Cortex of kidney (tissue), 1 donor: Measurements from ENCODE around the gene LEMD2.

ENCODE experiments used
- DNase-seq: peaks from one replicate; lab custom pipeline; 2025; lab: John Stamatoyannopoulos, UW

Gene LEMD2

GRCh38 chr6:33738153-33738552 lies 50.8 kb downstream of the LEMD2 start:
- no peak for DNase-seq

GRCh38 chr6:33737267-33738026 lies 51.5 kb downstream of the LEMD2 start:
- DNase-seq = no peak

GRCh38 chr6:33735216-33735615 lies 53.7 kb downstream of the LEMD2 start:
- DNase-seq = no peak

GRCh38 chr6:33733709-33734007 lies 55.3 kb downstream of the LEMD2 start:
- DNase-seq = no peak

- no peak for DNase-seq
Observed at GRCh38 chr6:33732817-33733708, 55.9 kb downstream of the LEMD2 start.

- DNase-seq = no peak
Observed at GRCh38 chr6:33732385-33732784, 56.5 kb downstream of the LEMD2 start.

- DNase-seq = no peak
Observed at GRCh38 chr6:33731751-33732282, 57.1 kb downstream of the LEMD2 start.

GRCh38 chr6:33731035-33731434 lies 57.9 kb downstream of the LEMD2 start:
- DNase-seq = no peak

- DNase-seq = no peak
Observed at GRCh38 chr6:33730611-33731010, 58.3 kb downstream of the LEMD2 start.

GRCh38 chr6:33729059-33729458 lies 59.9 kb downstream of the LEMD2 start:
- no peak for DNase-seq

- DNase-seq = no peak
Observed at GRCh38 chr6:33728438-33728837, 60.5 kb downstream of the LEMD2 start.

- no peak for DNase-seq
Observed at GRCh38 chr6:33727932-33728331, 61.0 kb downstream of the LEMD2 start.

GRCh38 chr6:33727126-33727525 lies 61.8 kb downstream of the LEMD2 start:
- no peak for DNase-seq

- DNase-seq = no peak
Observed at GRCh38 chr6:33726696-33727095, 62.2 kb downstream of the LEMD2 start.

- DNase-seq = no peak
Observed at GRCh38 chr6:33725891-33726673, 62.8 kb downstream of the LEMD2 start.

GRCh38 chr6:33725222-33725621 lies 63.7 kb downstream of the LEMD2 start:
- no peak for DNase-seq

- no peak for DNase-seq
Observed at GRCh38 chr6:33724102-33725023, 64.6 kb downstream of the LEMD2 start.

GRCh38 chr6:33723371-33724085 lies 65.4 kb downstream of the LEMD2 start:
- DNase-seq = no peak

- DNase-seq = no peak
Observed at GRCh38 chr6:33722103-33722623, 66.8 kb downstream of the LEMD2 start.

GRCh38 chr6:33721508-33721907 lies 67.4 kb downstream of the LEMD2 start:
- no peak for DNase-seq
